Stimulated activated CD8-positive, alpha-beta memory T cell treated with anti-CD3 and anti-CD28 coated beads, Interleukin-15, amount 100 ng/mL, for 4 hours (primary cell): ENCODE measurements around the gene ARMC10.
"Not testable (repeated sequence)": the region's sequence is repeated elsewhere in the genome, so short reads cannot be mapped to it uniquely, and the experiment has no call there.

ENCODE experiments used
- DNase-seq, 2 donors: peaks; one replicate each; pipeline ENCODE4 v3.0.0-alpha.2; 2020; ENCODE audit warnings: low read depth in 2 of 2

ARMC10 gene

GRCh38 chr7:103124429-103124979 lies 49.6 kb downstream of the ARMC10 start:
- DNase-seq: no peak

GRCh38 chr7:103127006-103127405 lies 52.1 kb downstream of the ARMC10 start:
- DNase-seq: no peak

- DNase-seq: no peak
Measured at GRCh38 chr7:103129702-103130549, 55.0 kb downstream of the ARMC10 start.

GRCh38 chr7:103130901-103131624 lies 56.1 kb downstream of the ARMC10 start:
- no peak for DNase-seq

GRCh38 chr7:103132995-103133688 lies 58.2 kb downstream of the ARMC10 start:
- no peak for DNase-seq

GRCh38 chr7:103134836-103135554 lies 60.1 kb downstream of the ARMC10 start:
- DNase-seq: no peak

- DNase-seq: no peak
Measured at GRCh38 chr7:103140061-103140460, 65.1 kb downstream of the ARMC10 start.

GRCh38 chr7:103140685-103141084 lies 65.7 kb downstream of the ARMC10 start:
- no peak for DNase-seq

- no peak for DNase-seq
Measured at GRCh38 chr7:103141753-103142404, 66.9 kb downstream of the ARMC10 start.

- no peak for DNase-seq
Measured at GRCh38 chr7:103142494-103142893, 67.6 kb downstream of the ARMC10 start.

GRCh38 chr7:103143868-103144267 lies 68.9 kb downstream of the ARMC10 start:
- no peak for DNase-seq

- not testable (repeated sequence) for DNase-seq
Measured at GRCh38 chr7:103144754-103145153, 69.8 kb downstream of the ARMC10 start.

GRCh38 chr7:103148131-103148993 lies 73.4 kb downstream of the ARMC10 start:
- no peak for DNase-seq
